ENCODE data around the gene NINL. TPM values are rescaled to one million over a fixed set of nuclear protein-coding genes. Genes with fewer than 3 reads are reported as not detected.

NINL gene
- total and polyA plus RNA-seq, 2 of the 4 experiments (the other 2 are of a cell fraction): 3.0 to 10.4 TPM

DNA sequence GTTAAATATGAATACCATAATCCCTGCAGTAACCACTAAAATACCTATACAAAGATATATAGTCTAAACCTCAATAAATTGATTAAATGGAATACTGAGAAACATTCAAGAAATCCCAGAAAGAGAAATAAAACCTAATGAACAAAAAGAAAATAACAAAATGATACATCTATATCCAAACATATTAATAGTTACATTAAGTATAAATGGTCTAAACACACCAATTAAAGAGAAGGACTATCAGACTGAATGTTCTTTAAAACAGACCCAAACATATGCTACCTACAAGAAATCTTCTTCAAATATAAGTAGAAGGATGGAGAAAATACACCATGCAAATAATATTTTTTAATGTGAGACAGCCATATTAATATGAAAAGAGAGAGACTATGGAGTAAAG, 22.0 kb downstream of the NINL start:
- Histone ChIP-seq H2AK5ac (ENCODE audit: low read depth, low read length) (no peak overlapping the region), H2BK5ac (ENCODE audit: low read depth, low read length, poor library complexity, severe bottlenecking) (no peak overlapping the region), H3K79me1 (ENCODE audit: low read depth in 1 of 2, low read length in 2 of 2) (peaks cover 19 to 26% of the 10 kb centered on the region in 2 experiments; a peak in 3 of 4 replicates), H4K8ac (ENCODE audit: low read depth in 2 of 2, low read length in 2 of 2) (no peak overlapping the region), H3K27me3 (ENCODE audit: control insufficient read depth, insufficient read depth, low read length) (no peaks in the 10 kb centered on the region), H3K56ac (ENCODE audit: extremely low read depth, insufficient read depth, low read length) (no peak overlapping the region), H3K27ac (ENCODE audit: insufficient read depth, low read length) (no peak overlapping the region), H4K91ac (ENCODE audit: insufficient read depth, low read depth, low read length) (no peak overlapping the region), H4K5ac (ENCODE audit: low read depth, low read length) (no peak overlapping the region), H3K4ac (ENCODE audit: low read depth, low read length) (no peak overlapping the region), H3K4me1 (ENCODE audit: control insufficient read depth, insufficient read depth, low read length) (no peaks in the 10 kb centered on the region), H2AK9ac (replicated peaks; ENCODE audit: low read depth, low read length, poor library complexity) (no peak overlapping the region), H2BK120ac (ENCODE audit: low read depth, low read length) (no peak overlapping the region), H3K9me1 (ENCODE audit: insufficient read depth, low read length) (peaks cover 5% of the 10 kb centered on the region; the same call in 1 of the 2 replicates), H3K9ac (ENCODE audit: low read depth, low read length) (no peak overlapping the region), H3K23ac (ENCODE audit: low read depth, low read length) (no peak overlapping the region), H3K18ac (ENCODE audit: low read depth, low read length) (no peak overlapping the region), H3K4me3 (ENCODE audit: insufficient read depth, low read depth, low read length) (no peak overlapping the region), H3K4me2 (ENCODE audit: low read depth, low read length) (no peak overlapping the region), H2BK20ac (ENCODE audit: low read depth, low read length) (no peak overlapping the region), H4K20me1 (ENCODE audit: insufficient read depth, low read length) (peaks cover 14% of the 10 kb centered on the region), H3K14ac (replicated peaks; ENCODE audit: low read depth, low read length) (no peak overlapping the region), H3K9me3 (ENCODE audit: control insufficient read depth, insufficient read depth, low read length) (peaks cover 2% of the 10 kb centered on the region; the same call in 1 of the 2 replicates), H2BK15ac (ENCODE audit: low read depth, low read length) (no peak overlapping the region), H2AFZ (replicated peaks; ENCODE audit: low read length, poor library complexity) (no peak overlapping the region), H3K36me3 (ENCODE audit: control insufficient read depth, insufficient read depth, low read length) (peaks cover 3% of the 10 kb centered on the region; the same call in 1 of the 2 replicates)
- in situ Hi-C loops (cut with MboI; ENCODE audit: low sequenced_read_pairs): no loop called here
- no TSS peak for BruUV-seq (replicated peaks)
- ChIA-PET CTCF (no interaction called here), POLR2A (ENCODE audit: unreplicated experiment) (no interaction called here)
- dilution Hi-C loops (cut with HindIII; ENCODE audit: low sequenced_read_pairs, unreplicated experiment): no loop called here
- ATAC-seq (ENCODE audit: low read depth) (no peak), DNase-seq (no peak)
- intact Hi-C loops (cut with micrococcal nuclease): no loop called here
- TF ChIP-seq MXI1 (IDR thresholded peaks at IDR 0.05; ENCODE audit: borderline replicate concordance, low read depth, low read length) (no peak), RFX5 (IDR thresholded peaks at IDR 0.05; ENCODE audit: low read depth, low read length) (no peak), NFE2L2 (IDR thresholded peaks at IDR 0.05; ENCODE audit: low read depth, low read length) (no peak), RCOR1 (IDR thresholded peaks at IDR 0.05; ENCODE audit: insufficient replicate concordance, low read length) (no peak), POLR2A (IDR thresholded peaks at IDR 0.05; ENCODE audit: low read depth, low read length) (no peak), CHD1 (IDR thresholded peaks at IDR 0.05; ENCODE audit: low read depth, low read length) (no peak), RAD21 (IDR thresholded peaks at IDR 0.05; ENCODE audit: low read length) (no peak), BHLHE40 (IDR thresholded peaks at IDR 0.05; ENCODE audit: low read depth, low read length) (no peak), CEBPB (IDR thresholded peaks at IDR 0.05; ENCODE audit: low read depth, low read length) (no peak), MAZ (IDR thresholded peaks at IDR 0.05; ENCODE audit: borderline replicate concordance, low read depth, low read length) (no peak), FOS (IDR thresholded peaks at IDR 0.05; ENCODE audit: low read depth, low read length) (no peak), SMC3 (IDR thresholded peaks at IDR 0.05; ENCODE audit: low read depth, low read length) (no peak), MAFK (IDR thresholded peaks at IDR 0.05; ENCODE audit: low read depth, low read length) (no peak)
- TF ChIP-seq, protein P1, sequence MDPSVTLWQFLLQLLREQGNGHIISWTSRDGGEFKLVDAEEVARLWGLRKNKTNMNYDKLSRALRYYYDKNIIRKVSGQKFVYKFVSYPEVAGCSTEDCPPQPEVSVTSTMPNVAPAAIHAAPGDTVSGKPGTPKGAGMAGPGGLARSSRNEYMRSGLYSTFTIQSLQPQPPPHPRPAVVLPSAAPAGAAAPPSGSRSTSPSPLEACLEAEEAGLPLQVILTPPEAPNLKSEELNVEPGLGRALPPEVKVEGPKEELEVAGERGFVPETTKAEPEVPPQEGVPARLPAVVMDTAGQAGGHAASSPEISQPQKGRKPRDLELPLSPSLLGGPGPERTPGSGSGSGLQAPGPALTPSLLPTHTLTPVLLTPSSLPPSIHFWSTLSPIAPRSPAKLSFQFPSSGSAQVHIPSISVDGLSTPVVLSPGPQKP (IDR thresholded peaks at IDR 0.05; ENCODE audit: borderline replicate concordance, low read depth, low read length): no peak
- TF ChIP-seq, protein P2, sequence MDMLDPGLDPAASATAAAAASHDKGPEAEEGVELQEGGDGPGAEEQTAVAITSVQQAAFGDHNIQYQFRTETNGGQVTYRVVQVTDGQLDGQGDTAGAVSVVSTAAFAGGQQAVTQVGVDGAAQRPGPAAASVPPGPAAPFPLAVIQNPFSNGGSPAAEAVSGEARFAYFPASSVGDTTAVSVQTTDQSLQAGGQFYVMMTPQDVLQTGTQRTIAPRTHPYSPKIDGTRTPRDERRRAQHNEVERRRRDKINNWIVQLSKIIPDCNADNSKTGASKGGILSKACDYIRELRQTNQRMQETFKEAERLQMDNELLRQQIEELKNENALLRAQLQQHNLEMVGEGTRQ (IDR thresholded peaks at IDR 0.05; ENCODE audit: low read depth, low read length): no peak
- TF ChIP-seq, protein P3, sequence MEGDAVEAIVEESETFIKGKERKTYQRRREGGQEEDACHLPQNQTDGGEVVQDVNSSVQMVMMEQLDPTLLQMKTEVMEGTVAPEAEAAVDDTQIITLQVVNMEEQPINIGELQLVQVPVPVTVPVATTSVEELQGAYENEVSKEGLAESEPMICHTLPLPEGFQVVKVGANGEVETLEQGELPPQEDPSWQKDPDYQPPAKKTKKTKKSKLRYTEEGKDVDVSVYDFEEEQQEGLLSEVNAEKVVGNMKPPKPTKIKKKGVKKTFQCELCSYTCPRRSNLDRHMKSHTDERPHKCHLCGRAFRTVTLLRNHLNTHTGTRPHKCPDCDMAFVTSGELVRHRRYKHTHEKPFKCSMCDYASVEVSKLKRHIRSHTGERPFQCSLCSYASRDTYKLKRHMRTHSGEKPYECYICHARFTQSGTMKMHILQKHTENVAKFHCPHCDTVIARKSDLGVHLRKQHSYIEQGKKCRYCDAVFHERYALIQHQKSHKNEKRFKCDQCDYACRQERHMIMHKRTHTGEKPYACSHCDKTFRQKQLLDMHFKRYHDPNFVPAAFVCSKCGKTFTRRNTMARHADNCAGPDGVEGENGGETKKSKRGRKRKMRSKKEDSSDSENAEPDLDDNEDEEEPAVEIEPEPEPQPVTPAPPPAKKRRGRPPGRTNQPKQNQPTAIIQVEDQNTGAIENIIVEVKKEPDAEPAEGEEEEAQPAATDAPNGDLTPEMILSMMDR (conservative IDR thresholded peaks at IDR 0.05; ENCODE audit: low read depth, low read length): no peak
